Measurements from ENCODE around the gene DENND6B. TPM values are rescaled to one million over a fixed set of nuclear protein-coding genes. Genes with fewer than 3 reads are reported as not detected.

Gene DENND6B
- total RNA-seq, 4 donors from 2014 or later = 1.5 to 4.0 (median 1.9) TPM

GRCh38 chr22:50312371-50312770 lies 14.4 kb downstream of the DENND6B start:
- TF ChIP-seq CTCF (IDR thresholded peaks at IDR 0.05; ENCODE audit: low read depth) = no peak

GRCh38 chr22:50311606-50312351 lies 15.0 kb downstream of the DENND6B start:
- TF ChIP-seq CTCF (IDR thresholded peaks at IDR 0.05; ENCODE audit: low read depth) = no peak

GRCh38 chr22:50310949-50311444 lies 15.8 kb downstream of the DENND6B start:
- TF ChIP-seq CTCF (IDR thresholded peaks at IDR 0.05; ENCODE audit: low read depth) = no peak

GRCh38 chr22:50310031-50310722 lies 16.6 kb downstream of the DENND6B start:
- TF ChIP-seq CTCF (IDR thresholded peaks at IDR 0.05; ENCODE audit: low read depth) = no peak

- TF ChIP-seq CTCF (IDR thresholded peaks at IDR 0.05; ENCODE audit: low read depth) = no peak
Measured at GRCh38 chr22:50309601-50309991, 17.2 kb downstream of the DENND6B start.

GRCh38 chr22:50308986-50309600 lies 17.7 kb downstream of the DENND6B start:
- no peak for TF ChIP-seq CTCF (IDR thresholded peaks at IDR 0.05; ENCODE audit: low read depth)

GRCh38 chr22:50308597-50308935 lies 18.2 kb downstream of the DENND6B start:
- no peak for TF ChIP-seq CTCF (IDR thresholded peaks at IDR 0.05; ENCODE audit: low read depth)

All from subcutaneous adipose tissue (tissue), 4 donors.